Stimulated activated memory B cell treated with anti-CD40 and anti-IgM and Interleukin-4, amounts not matched to agents 10 μg/mL and 1 μg/mL and 100 μg/mL, for 72 hours (primary cell): ENCODE measurements around the gene CDYL2.
"Not testable (repeated sequence)": the region's sequence is repeated elsewhere in the genome, so short reads cannot be mapped to it uniquely, and the experiment has no call there.

Experiments
- ATAC-seq: fragments of 150-1000 bp; cut with Tn5 transposase; 2 replicates; pipeline ENCODE4 v1.10.0; 2021
- H3K27ac Mint-ChIP-seq: one replicate; pipeline ENCODE4 v1.8.0; 2022; ENCODE audit warnings: mild to moderate bottlenecking, mixed read lengths
- H3K27me3 Mint-ChIP-seq: one replicate; pipeline ENCODE4 v1.8.0; 2022; ENCODE audit warnings: mixed read lengths
- H3K36me3 Mint-ChIP-seq: one replicate; pipeline ENCODE4 v1.8.0; 2022; ENCODE audit warnings: mixed read lengths
- H3K4me1 Mint-ChIP-seq: one replicate; pipeline ENCODE4 v1.8.0; 2022; ENCODE audit warnings: mixed read lengths
- H3K4me3 Mint-ChIP-seq: one replicate; pipeline ENCODE4 v1.8.0; 2022; ENCODE audit warnings: mild to moderate bottlenecking, moderate library complexity, mixed read lengths
- H3K9me3 Mint-ChIP-seq: one replicate; pipeline ENCODE4 v1.8.0; 2022; ENCODE audit warnings: mixed read lengths

Gene CDYL2

GRCh38 chr16:80666378-80667250 lies 137.8 kb downstream of the CDYL2 start:
- Mint-ChIP-seq H3K4me3 (no peak overlapping the region), H3K9me3 (peaks cover 4% of the 10 kb centered on the region), H3K4me1 (peaks cover 28% of the 10 kb centered on the region), H3K27me3 (no peaks in the 10 kb centered on the region), H3K36me3 (peaks cover 5% of the 10 kb centered on the region), H3K27ac (no peak overlapping the region)
- ATAC-seq, result no peak

- no peak overlapping the region for H3K4me3 Mint-ChIP-seq
- H3K9me3 Mint-ChIP-seq, result peaks cover 5% of the 10 kb centered on the region
- no peaks in the 10 kb centered on the region for H3K27me3 Mint-ChIP-seq
- H3K4me1 Mint-ChIP-seq, result peaks cover 22% of the 10 kb centered on the region
- H3K27ac Mint-ChIP-seq, result no peak overlapping the region
- H3K36me3 Mint-ChIP-seq, result peaks cover 6% of the 10 kb centered on the region
- no peak for ATAC-seq
Measured at GRCh38 chr16:80665356-80665755, 139.0 kb downstream of the CDYL2 start.

- peaks cover 6% of the 10 kb centered on the region for H3K9me3 Mint-ChIP-seq
- H3K27me3 Mint-ChIP-seq, result no peaks in the 10 kb centered on the region
- no peak overlapping the region for H3K4me3 Mint-ChIP-seq
- peaks cover 7% of the 10 kb centered on the region for H3K36me3 Mint-ChIP-seq
- peaks cover 20% of the 10 kb centered on the region for H3K4me1 Mint-ChIP-seq
- no peak for ATAC-seq
- no peak overlapping the region for H3K27ac Mint-ChIP-seq
Measured at GRCh38 chr16:80664786-80665185, 139.6 kb downstream of the CDYL2 start.

- peaks cover 14% of the 10 kb centered on the region for H3K4me1 Mint-ChIP-seq
- H3K36me3 Mint-ChIP-seq, result peaks cover 8% of the 10 kb centered on the region
- ATAC-seq, result no peak
- no peak overlapping the region for H3K27ac Mint-ChIP-seq
- no peaks in the 10 kb centered on the region for H3K27me3 Mint-ChIP-seq
- H3K4me3 Mint-ChIP-seq, result no peak overlapping the region
- peaks cover 5% of the 10 kb centered on the region for H3K9me3 Mint-ChIP-seq
Measured at GRCh38 chr16:80664226-80664625, 140.2 kb downstream of the CDYL2 start.

GRCh38 chr16:80663078-80663477 lies 141.3 kb downstream of the CDYL2 start:
- H3K4me3 Mint-ChIP-seq, result no peak overlapping the region
- H3K36me3 Mint-ChIP-seq, result peaks cover 13% of the 10 kb centered on the region
- peaks cover 10% of the 10 kb centered on the region for H3K4me1 Mint-ChIP-seq
- H3K27ac Mint-ChIP-seq, result no peak overlapping the region
- ATAC-seq, result no peak
- H3K9me3 Mint-ChIP-seq, result peaks cover 9% of the 10 kb centered on the region
- H3K27me3 Mint-ChIP-seq, result no peaks in the 10 kb centered on the region

- H3K27me3 Mint-ChIP-seq, result no peaks in the 10 kb centered on the region
- peaks cover 9% of the 10 kb centered on the region for H3K9me3 Mint-ChIP-seq
- H3K4me1 Mint-ChIP-seq, result peaks cover 30% of the 10 kb centered on the region
- no peak overlapping the region for H3K4me3 Mint-ChIP-seq
- ATAC-seq, result no peak
- peaks cover 13% of the 10 kb centered on the region for H3K36me3 Mint-ChIP-seq
- no peak overlapping the region for H3K27ac Mint-ChIP-seq
Measured at GRCh38 chr16:80659865-80660264, 144.5 kb downstream of the CDYL2 start.

GRCh38 chr16:80656711-80657150 lies 147.7 kb downstream of the CDYL2 start:
- Mint-ChIP-seq H3K4me3 (peak overlapping the region; percentile 81), H3K9me3 (peaks cover 9% of the 10 kb centered on the region), H3K27me3 (no peaks in the 10 kb centered on the region), H3K4me1 (peaks cover 30% of the 10 kb centered on the region), H3K27ac (peak overlapping the region; percentile 77), H3K36me3 (peaks cover 13% of the 10 kb centered on the region)
- peak; percentile 57 for ATAC-seq

- peak overlapping the region; percentile 77 for H3K27ac Mint-ChIP-seq
- peaks cover 30% of the 10 kb centered on the region for H3K4me1 Mint-ChIP-seq
- no peak for ATAC-seq
- H3K36me3 Mint-ChIP-seq, result peaks cover 13% of the 10 kb centered on the region
- no peaks in the 10 kb centered on the region for H3K27me3 Mint-ChIP-seq
- peak overlapping the region; percentile 81 for H3K4me3 Mint-ChIP-seq
- H3K9me3 Mint-ChIP-seq, result peaks cover 9% of the 10 kb centered on the region
Measured at GRCh38 chr16:80656161-80656560, 148.2 kb downstream of the CDYL2 start.

- no peak for ATAC-seq
- no peaks in the 10 kb centered on the region for H3K27me3 Mint-ChIP-seq
- peak overlapping the region; percentile 77 for H3K27ac Mint-ChIP-seq
- peaks cover 28% of the 10 kb centered on the region for H3K4me1 Mint-ChIP-seq
- peaks cover 13% of the 10 kb centered on the region for H3K36me3 Mint-ChIP-seq
- no peak overlapping the region for H3K4me3 Mint-ChIP-seq
- H3K9me3 Mint-ChIP-seq, result peaks cover 9% of the 10 kb centered on the region
Measured at GRCh38 chr16:80655751-80656150, 148.6 kb downstream of the CDYL2 start.

- H3K27ac Mint-ChIP-seq, result no peak overlapping the region
- H3K4me3 Mint-ChIP-seq, result no peak overlapping the region
- peaks cover 6% of the 10 kb centered on the region for H3K36me3 Mint-ChIP-seq
- H3K4me1 Mint-ChIP-seq, result peaks cover 35% of the 10 kb centered on the region
- H3K9me3 Mint-ChIP-seq, result peaks cover 3% of the 10 kb centered on the region
- no peak for ATAC-seq
- no peaks in the 10 kb centered on the region for H3K27me3 Mint-ChIP-seq
Measured at GRCh38 chr16:80654094-80654862, 150.1 kb downstream of the CDYL2 start.

- Mint-ChIP-seq H3K36me3 (peaks cover 6% of the 10 kb centered on the region), H3K27ac (no peak overlapping the region)
Measured at GRCh38 chr16:80652441-80652840, 152.0 kb downstream of the CDYL2 start.

GRCh38 chr16:80650281-80650680 lies 154.1 kb downstream of the CDYL2 start:
- not testable (repeated sequence) for H3K4me3 Mint-ChIP-seq

More at GRCh38 chr16:80652441-80652840, 152.0 kb downstream of the CDYL2 start:
- Mint-ChIP-seq H3K9me3 (no peaks in the 10 kb centered on the region), H3K4me1 (peaks cover 44% of the 10 kb centered on the region), H3K4me3 (no peak overlapping the region), H3K27me3 (no peaks in the 10 kb centered on the region)
- ATAC-seq, result no peak

GRCh38 chr16:80640316-80640715 lies 164.1 kb downstream of the CDYL2 start:
- no peak overlapping the region for H3K27ac Mint-ChIP-seq
- H3K4me1 Mint-ChIP-seq, result no peaks in the 10 kb centered on the region
- peaks cover 2% of the 10 kb centered on the region for H3K36me3 Mint-ChIP-seq
- no peak overlapping the region for H3K4me3 Mint-ChIP-seq
- H3K9me3 Mint-ChIP-seq, result peaks cover 6% of the 10 kb centered on the region
- ATAC-seq, result no peak
- H3K27me3 Mint-ChIP-seq, result no peaks in the 10 kb centered on the region

More at GRCh38 chr16:80650281-80650680, 154.1 kb downstream of the CDYL2 start:
- not testable (repeated sequence) for ATAC-seq, H3K9me3 Mint-ChIP-seq, H3K27ac Mint-ChIP-seq, H3K36me3 Mint-ChIP-seq, H3K27me3 Mint-ChIP-seq
- peaks cover 29% of the 10 kb centered on the region for H3K4me1 Mint-ChIP-seq

GRCh38 chr16:80639636-80640035 lies 164.8 kb downstream of the CDYL2 start:
- no peak overlapping the region for H3K4me3 Mint-ChIP-seq
- H3K4me1 Mint-ChIP-seq, result no peaks in the 10 kb centered on the region
- no peak for ATAC-seq
- peaks cover 5% of the 10 kb centered on the region for H3K36me3 Mint-ChIP-seq
- H3K27ac Mint-ChIP-seq, result no peak overlapping the region
- H3K27me3 Mint-ChIP-seq, result no peaks in the 10 kb centered on the region
- peaks cover 8% of the 10 kb centered on the region for H3K9me3 Mint-ChIP-seq

GRCh38 chr16:80637621-80638020 lies 166.8 kb downstream of the CDYL2 start:
- Mint-ChIP-seq H3K27me3 (no peaks in the 10 kb centered on the region), H3K36me3 (peaks cover 7% of the 10 kb centered on the region), H3K9me3 (peaks cover 8% of the 10 kb centered on the region), H3K4me3 (no peak overlapping the region), H3K27ac (no peak overlapping the region), H3K4me1 (no peaks in the 10 kb centered on the region)
- ATAC-seq, result no peak
